HG03442 (cell line): ENCODE data around the gene DOK5.
"Not testable (repeated sequence)": the region's sequence is repeated elsewhere in the genome, so short reads cannot be mapped to it uniquely, and the experiment has no call there.

Source experiments
- ATAC-seq: cut with Tn5 transposase; IDR thresholded peaks from one replicate; pipeline ENCODE4 v1.9.1; 2021; ENCODE audit warnings: mild to moderate bottlenecking, moderate library complexity; ENCODE audit not compliant: unreplicated experiment

DOK5 gene

GRCh38 chr20:54475334-54476168 lies at the start of gene DOK5:
TSS of gene DOK5 (plus strand) at chr20:54475593. CDS start at chr20:54475947, 354 bp downstream.
- no peak for ATAC-seq

GRCh38 chr20:54429364-54429763 lies 46.0 kb upstream of the DOK5 start:
- ATAC-seq = no peak

DNA sequence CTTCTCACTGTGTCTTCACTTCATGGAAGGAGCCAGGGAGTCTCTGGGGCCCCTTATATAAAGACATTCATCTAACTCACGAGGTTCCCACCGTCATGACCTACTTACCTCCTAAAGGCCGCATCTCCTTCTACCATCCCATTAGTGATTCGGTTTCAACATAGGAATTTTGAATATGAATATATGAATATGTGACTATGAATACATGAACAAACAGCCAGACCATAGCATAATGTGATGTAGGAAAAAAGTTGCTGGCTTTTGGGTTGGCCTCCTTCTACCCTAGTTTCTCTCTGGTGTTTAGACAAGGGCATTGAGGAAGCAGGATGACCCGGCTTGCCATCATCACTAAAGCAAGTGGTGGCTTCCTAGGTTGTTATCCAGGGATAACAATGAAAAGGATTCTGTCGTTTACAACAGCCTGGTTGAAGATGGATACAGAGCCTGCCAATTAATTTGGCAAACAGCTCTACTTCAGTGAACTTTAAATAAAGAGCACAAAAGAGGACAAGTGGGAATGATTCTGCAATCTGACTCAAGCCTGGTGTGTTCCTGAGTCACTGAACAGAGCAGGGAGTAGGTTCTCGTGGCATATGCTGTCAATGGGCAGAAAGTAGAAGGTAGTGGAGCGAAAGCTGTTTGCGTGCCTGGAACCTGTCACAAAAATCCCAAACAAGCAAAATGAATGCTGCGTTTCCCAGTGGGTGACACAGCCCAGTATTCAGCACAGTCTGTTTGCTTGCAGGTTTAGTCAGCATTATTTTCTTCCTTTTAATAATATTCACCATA lies 44.0 kb upstream of the DOK5 start:
- ATAC-seq = no peak

DNA sequence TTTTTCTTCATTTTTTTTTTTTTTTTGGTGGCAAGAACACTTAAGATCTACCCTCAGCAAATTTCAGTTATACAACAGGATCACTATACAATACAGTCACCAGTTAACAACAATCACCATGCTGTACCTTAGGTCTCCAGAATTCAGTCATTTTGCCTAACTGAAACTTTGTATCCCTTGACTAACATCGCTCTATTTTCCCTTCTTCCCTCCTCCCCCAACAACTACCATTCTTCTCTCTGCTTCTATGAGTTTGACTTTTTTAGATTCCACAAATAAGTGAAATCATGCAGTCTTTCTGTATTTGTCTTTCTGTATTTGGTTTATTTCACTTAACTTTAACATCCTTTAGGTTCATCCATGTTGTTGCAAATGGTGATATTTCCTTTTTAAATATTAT lies 42.4 kb upstream of the DOK5 start:
- ATAC-seq = no peak

DNA sequence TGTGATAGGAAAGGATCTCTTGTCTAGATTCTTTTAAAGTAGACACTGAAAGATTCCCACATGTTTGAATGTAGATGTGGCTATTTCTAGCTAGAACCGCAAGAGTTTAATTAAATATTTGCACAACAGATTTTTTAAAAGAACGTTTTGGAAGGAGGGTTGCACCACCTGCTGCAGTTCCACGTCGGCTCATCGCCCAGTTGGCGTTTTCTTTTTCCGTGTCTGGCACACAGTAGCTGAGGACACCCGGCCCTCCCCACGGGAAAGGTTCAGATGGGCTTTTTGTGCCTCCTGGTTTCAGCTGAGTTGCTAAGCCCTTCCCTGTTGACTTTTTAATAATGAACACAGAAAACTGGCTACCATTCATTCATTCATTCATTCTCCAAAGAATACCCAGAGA lies 41.8 kb upstream of the DOK5 start:
- ATAC-seq = no peak

DNA sequence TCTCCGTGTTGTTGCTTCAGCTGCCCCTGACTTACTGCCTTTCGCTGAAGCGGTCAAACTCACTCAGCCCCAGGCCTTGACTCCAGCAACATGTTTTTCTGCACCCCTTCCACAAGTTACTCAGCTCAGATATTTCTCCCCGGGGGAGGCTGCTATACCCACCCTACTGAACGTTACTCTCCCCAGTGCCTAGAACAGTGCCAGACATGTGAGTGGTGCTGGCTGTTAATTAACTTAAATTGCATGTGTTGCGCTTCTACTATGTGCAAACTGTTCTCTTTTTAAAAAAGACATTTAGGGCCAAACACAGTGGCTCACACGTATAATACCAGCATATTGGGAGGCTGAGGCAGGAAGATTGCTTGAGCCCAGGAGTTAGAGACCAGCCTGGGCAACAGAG lies 41.2 kb upstream of the DOK5 start:
- ATAC-seq = no peak

DNA sequence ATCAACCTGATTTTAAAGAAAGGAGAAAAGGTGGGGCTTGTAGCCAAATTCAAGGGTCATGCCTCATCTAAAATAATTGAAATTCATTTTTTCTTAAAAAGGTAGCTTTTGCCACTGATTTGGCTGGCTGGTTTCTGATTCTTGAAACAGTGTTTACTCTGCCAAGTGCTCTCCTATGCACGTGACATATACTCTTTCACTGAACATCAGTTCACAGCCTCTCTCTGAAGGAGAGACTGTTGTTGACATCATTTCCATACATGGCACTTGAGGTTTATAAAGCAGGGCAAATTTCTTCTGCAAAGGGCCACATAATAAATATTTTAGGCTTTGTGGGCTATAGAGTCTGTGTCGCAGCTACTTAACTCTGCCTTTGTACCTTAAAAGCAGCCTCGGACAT lies 40.4 kb upstream of the DOK5 start:
- no peak for ATAC-seq

DNA sequence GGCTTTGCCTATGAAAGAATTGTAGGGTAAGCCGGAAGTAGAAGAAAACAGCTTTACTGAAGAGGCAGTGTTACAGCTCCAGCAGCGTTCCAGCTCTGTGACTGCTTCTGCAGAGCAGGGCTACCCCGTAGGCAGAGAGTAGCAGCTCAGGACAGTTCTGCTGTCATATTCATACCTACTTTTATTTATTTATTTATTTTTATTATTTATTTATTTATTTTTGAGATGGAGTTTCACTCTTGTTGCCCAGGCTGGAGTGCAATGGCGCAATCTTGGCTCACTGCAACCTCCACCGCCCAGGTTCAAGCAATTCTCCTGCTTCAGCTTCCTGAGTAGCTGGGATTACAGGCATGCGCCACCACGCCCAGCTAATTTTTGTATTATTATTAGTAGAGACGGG lies 39.0 kb upstream of the DOK5 start:
- ATAC-seq = not testable (repeated sequence)

DNA sequence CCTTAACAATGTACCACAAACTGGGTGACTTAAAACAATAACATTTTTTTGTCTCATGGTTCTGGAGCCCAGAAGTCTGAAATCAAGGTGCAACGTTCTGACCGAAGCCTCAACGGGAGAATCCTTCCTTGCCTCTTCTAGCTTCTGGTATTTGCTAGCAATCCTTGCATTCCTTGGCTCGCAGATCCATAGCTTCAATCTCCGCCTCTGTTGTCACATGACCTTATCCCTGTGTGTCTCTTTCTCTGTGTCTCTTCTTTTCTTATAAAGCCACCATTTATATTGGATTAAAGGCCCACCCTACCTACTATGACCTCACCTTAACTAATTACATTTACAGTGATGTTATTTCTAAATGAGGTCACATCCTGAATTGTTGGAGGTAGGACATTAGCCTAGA lies 37.2 kb upstream of the DOK5 start:
- ATAC-seq = no peak

- no peak for ATAC-seq
Measured at GRCh38 chr20:54450207-54450606, 25.2 kb upstream of the DOK5 start.

GRCh38 chr20:54451171-54451570 lies 24.2 kb upstream of the DOK5 start:
- ATAC-seq = no peak

GRCh38 chr20:54452277-54452676 lies 23.1 kb upstream of the DOK5 start:
- ATAC-seq = no peak

DNA sequence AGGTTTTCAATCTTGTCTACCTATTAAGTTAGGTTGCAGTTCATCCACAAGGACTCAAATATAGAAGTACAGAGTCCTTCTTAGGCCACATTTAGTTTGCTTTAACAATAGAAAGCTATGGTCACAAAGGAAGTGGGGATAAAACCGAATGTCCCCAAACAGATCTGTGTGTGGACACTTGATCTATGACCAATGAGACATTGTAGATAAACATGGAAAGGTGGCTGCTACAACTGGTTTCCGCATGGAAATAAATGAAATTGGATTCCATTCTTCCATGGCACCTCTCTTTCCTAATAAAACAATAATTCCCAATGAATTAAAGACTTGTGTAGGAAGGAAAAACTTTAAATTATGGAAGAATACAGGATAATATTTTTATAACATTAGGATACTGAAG lies 20.4 kb upstream of the DOK5 start:
- no peak for ATAC-seq

GRCh38 chr20:54456423-54456822 lies 19.0 kb upstream of the DOK5 start:
- ATAC-seq = no peak

GRCh38 chr20:54456961-54457360 lies 18.4 kb upstream of the DOK5 start:
- ATAC-seq = no peak

DNA sequence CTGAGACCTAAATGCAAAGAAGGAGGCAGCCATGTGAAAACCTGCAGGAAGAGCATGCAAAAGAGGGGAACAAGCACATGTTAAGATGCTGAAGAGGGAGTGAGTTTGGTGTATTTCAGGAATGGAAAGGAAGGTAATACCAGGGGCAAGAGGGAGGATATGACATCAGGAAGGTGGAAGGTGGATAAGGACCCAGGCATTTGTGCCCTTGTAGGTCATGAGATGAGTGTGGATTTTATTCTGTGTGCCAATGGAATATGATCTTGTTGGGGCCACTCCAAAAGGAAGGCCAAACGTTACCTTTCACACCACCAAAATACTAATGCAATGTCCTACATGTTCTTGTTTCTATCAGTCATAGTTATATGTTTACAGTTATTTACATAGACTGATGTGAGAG lies 17.2 kb upstream of the DOK5 start:
- no peak for ATAC-seq

DNA sequence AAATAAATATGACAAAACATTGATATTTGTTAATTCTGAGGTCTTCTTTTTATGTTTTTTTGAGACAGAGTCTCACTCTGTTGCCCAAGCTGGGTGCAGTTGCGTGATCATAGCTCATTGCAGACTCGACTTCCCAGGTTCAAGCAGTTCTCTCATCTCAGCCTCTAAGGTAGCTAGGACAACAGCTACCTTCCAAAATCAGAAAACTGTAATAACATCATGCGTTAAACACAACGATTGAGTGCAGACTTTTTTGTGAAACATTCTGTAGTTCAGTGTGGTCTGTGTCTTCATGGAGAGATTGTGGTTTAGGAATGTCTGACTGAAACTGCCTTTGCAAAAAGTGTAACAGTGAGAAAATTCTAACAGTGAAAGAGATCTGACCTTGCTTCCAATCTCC lies 16.1 kb upstream of the DOK5 start:
- no peak for ATAC-seq

GRCh38 chr20:54464003-54464402 lies 11.4 kb upstream of the DOK5 start:
- no peak for ATAC-seq

- ATAC-seq = no peak
Measured at GRCh38 chr20:54466127-54466526, 9.3 kb upstream of the DOK5 start.

DNA sequence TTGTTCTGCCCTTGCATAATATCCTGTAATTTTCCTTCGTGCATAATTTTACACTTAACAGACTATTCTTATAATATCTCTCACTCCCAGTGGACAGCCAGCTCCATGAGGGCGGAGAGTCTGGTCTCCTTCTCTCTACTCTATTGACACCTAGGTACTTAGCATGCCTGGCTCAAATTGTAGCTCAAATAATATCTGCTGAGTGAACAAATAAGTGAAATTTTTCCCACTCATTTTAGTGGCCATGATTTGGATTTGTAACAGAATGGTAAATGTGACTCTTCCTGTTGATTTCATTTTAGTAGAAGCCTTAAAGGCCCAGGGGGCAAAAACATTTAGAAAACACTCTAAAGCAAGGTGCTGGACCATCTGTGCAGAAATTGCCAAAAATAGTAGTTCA lies 7.8 kb upstream of the DOK5 start:
- no peak for ATAC-seq

DNA sequence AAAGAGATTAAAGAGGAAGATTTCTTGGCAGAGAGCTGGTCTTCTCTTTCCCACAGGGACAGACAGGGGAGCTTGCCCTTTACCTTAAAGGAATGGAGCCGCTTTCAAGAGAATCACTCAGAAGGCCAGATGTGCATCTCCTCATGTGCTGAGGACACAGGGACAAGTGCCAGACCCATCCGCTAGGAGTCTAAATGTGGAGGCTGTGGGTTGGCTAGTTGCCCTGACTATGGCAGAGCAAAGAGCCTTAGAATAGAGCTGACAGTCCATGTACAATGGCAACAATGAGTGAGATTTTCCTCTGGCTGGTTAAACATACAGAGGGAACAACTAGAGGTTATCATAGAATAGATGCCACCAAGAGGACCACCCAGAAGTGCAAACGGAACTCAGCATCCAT lies 7.3 kb upstream of the DOK5 start:
- ATAC-seq = no peak

GRCh38 chr20:54469293-54469692 lies 6.1 kb upstream of the DOK5 start:
- ATAC-seq = no peak
